ENCODE results near the gene RASIP1. TPM values are rescaled to one million over a fixed set of nuclear protein-coding genes. Genes with fewer than 3 reads are reported as not detected.

The RASIP1 gene
- total RNA-seq, 2 donors from 2014 or later: 0.19 to 0.66 TPM

DNA sequence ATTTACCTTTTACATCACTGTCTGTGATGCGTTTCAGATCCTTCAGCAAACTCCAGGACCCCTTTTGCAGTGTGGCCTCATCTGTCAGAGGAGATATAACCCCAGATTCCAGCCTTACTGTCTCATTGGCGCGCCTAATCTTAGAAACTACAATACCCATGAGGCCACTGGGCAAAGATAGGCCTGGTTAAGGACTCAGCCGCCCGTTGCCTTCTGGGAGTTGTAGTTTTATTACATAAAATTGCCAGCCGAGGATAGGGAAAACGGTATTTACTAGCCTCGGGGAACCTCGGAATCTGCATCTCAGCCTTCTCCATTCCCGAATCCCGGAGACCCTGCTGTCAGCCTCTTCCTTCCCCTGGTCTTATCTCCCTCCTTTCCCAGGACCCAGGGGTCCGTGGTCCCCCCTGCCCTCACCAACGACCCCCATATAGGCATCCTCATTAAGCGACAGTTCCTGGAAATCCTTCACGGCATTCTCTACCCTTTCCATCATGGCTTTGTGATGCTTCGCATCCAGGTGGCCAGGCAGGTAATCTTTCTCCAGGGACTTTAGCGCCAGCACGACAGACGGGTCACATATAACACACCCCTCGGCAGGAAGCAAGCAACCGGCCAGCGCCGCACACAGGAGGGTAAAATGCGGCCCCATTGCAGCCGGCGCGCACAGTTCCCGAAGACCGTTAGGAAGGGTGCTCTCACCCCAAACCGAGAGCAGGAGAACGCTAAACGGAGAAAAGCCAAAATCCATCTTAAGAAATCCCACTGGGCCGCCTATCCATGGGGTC is 5.0 kb upstream of the RASIP1 start:
- ATAC-seq: peak; percentile 65 to 80
- H3K36me3 Mint-ChIP-seq: no peaks in the 10 kb centered on the region
- H3K27ac Mint-ChIP-seq: no peak overlapping the region

DNA sequence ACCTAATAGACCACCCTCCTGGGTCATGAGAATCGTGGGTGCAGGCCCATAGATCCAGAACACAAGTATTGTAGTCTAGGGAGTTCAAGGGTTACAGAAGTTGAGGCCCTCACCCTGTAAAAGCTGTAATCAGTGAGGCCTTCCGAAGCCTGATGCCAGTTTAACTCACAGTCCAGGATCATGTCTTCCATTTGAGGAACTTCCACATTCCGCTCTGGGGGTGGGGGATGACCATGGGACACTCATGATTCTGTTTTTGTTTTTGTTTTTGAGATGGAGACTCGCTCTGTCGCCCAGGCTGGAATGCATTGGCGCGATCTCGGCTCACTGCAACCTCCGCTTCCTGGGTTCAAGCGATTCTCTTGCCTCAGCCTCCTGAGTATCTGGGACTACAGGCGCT is 1.7 kb upstream of the RASIP1 start:
- DNase-seq (ENCODE audit: low spot score in 2 of 2) (no peak), ATAC-seq (no peak)
- Mint-ChIP-seq H3K27ac (no peak overlapping the region), H3K9me3 (no peaks in the 10 kb centered on the region), H3K36me3 (no peaks in the 10 kb centered on the region)

More for the DNA sequence above, 5.0 kb upstream of the RASIP1 start:
- DNase-seq (ENCODE audit: low spot score in 2 of 2): peak in 1 of 2 donors; percentile 60
- H3K9me3 Mint-ChIP-seq: no peaks in the 10 kb centered on the region

GRCh38 chr19:48741129-48741999 is 954 bp upstream of the RASIP1 start:
- Mint-ChIP-seq H3K9me3 (no peaks in the 10 kb centered on the region), H3K27ac (no peak overlapping the region), H3K36me3 (no peaks in the 10 kb centered on the region)
- DNase-seq (ENCODE audit: low spot score in 2 of 2) (peak in 1 of 2 donors; percentile 53), ATAC-seq (no peak)

GRCh38 chr19:48739404-48740163 is 826 bp downstream of the RASIP1 start:
- Mint-ChIP-seq H3K9me3 (no peaks in the 10 kb centered on the region), H3K27ac (no peak overlapping the region), H3K36me3 (no peaks in the 10 kb centered on the region)
- DNase-seq (ENCODE audit: low spot score in 2 of 2): no peak
- no peak for ATAC-seq

DNA sequence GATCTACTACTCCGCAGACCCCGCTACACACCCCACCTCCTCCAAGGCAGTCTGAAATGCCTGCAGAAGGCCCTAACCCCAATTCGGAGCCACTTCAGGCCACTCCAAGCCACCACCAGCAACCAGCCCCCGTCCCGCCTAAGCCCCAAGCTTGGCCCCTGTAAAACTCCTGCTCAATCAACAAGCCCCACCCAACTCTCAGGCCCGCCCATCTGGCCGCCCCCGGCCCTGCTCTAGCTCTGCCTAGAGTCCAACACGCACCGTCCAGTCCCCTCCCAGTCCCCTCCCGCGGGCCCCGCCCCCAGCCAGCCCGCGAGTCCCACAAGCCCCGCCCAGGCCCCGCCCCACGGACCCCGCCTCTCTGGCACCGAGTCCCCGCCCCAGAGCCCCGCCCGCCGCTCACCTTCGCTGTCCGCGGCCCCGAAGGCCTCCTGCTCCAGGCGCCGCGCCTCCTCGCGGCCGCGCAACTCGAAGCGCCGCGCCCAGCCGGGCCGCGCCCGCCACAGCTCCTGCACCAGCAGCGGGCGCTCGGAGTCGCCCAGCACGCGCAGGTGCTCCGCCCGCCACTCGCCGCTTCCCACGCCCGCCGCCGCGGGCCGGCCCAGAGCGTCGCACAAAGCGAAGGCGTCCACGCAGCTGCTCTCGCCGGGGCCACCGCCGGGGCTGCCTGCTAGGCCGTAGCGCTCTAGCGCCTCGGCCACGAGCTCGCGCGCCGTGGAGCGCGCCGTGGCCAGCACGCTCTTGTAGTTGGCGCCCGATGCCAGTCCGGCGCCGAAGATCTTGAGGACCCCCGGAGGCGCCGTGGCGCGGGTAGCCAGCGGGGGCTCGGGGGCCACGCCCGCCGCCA is 1.6 kb downstream of the RASIP1 start:
- Mint-ChIP-seq H3K9me3 (no peaks in the 10 kb centered on the region), H3K36me3 (no peaks in the 10 kb centered on the region)

DNA sequence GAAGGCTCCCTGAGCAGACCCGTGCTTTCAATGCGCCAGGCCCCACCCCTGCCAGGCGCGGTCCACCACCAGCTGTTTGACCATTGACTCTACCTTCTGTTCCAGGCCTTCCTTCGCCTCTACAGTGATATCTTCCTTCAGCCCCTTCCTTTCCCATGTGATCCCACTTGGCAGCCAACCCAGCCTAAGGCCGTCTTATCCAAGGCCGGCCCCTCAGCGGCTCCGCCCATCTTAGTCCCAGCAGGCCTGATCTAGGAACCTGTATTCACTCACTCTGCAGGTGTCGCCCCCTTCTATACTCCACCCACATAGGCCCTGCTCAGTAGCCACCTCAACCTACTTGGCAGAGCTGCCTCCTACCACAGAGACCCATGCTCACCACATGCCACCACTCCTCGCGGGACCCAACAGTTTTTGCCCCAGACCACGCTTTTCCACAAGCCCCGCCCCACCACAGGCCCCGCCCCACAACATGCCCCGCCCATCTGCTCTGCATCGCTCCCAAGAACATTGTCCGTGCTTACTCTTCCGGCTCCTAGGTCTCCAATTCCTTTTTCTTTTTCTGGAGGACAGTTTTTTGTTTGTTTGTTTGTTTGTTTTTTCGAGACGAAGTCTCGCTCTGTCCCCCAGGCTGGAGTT is 2.9 kb downstream of the RASIP1 start:
- Mint-ChIP-seq H3K9me3 (no peaks in the 10 kb centered on the region), H3K36me3 (no peaks in the 10 kb centered on the region), H3K27ac (no peak overlapping the region)
- ATAC-seq: no peak
- DNase-seq (ENCODE audit: low spot score in 2 of 2): no peak

More for the DNA sequence above, 1.6 kb downstream of the RASIP1 start:
- ATAC-seq (peak; percentile 92 to 95), DNase-seq (ENCODE audit: low spot score in 2 of 2) (peak; percentile 86 to 94)
- peak overlapping the region in 1 of 2 donors; percentile 83 for H3K27ac Mint-ChIP-seq

- no peak for DNase-seq (ENCODE audit: low spot score in 2 of 2)
- no peak for ATAC-seq
- Mint-ChIP-seq H3K9me3 (no peaks in the 10 kb centered on the region), H3K27ac (no peak overlapping the region), H3K36me3 (no peaks in the 10 kb centered on the region)
Observed at GRCh38 chr19:48735031-48735615, 5.3 kb downstream of the RASIP1 start.

GRCh38 chr19:48734625-48735024 is 5.8 kb downstream of the RASIP1 start:
- no peak for DNase-seq (ENCODE audit: low spot score in 2 of 2)

GRCh38 chr19:48731452-48731851 is 9.0 kb downstream of the RASIP1 start:
- Mint-ChIP-seq H3K9me3 (peaks cover 3 to 7% of the 10 kb centered on the region in 2 donors), H3K36me3 (peaks cover 6 to 9% of the 10 kb centered on the region in 2 donors), H3K27ac (no peak overlapping the region)
- DNase-seq (ENCODE audit: low spot score in 2 of 2) (no peak), ATAC-seq (no peak)

More at GRCh38 chr19:48734625-48735024, 5.8 kb downstream of the RASIP1 start:
- ATAC-seq: no peak
- Mint-ChIP-seq H3K27ac (no peak overlapping the region), H3K36me3 (no peaks in the 10 kb centered on the region), H3K9me3 (no peaks in the 10 kb centered on the region)

GRCh38 chr19:48728911-48729664 is 11.3 kb downstream of the RASIP1 start:
- Mint-ChIP-seq H3K27ac (no peak overlapping the region), H3K9me3 (peaks cover 16 to 18% of the 10 kb centered on the region in 2 donors), H3K36me3 (peaks cover 19 to 26% of the 10 kb centered on the region in 2 donors)
- DNase-seq (ENCODE audit: low spot score in 2 of 2) (no peak), ATAC-seq (no peak)

DNA sequence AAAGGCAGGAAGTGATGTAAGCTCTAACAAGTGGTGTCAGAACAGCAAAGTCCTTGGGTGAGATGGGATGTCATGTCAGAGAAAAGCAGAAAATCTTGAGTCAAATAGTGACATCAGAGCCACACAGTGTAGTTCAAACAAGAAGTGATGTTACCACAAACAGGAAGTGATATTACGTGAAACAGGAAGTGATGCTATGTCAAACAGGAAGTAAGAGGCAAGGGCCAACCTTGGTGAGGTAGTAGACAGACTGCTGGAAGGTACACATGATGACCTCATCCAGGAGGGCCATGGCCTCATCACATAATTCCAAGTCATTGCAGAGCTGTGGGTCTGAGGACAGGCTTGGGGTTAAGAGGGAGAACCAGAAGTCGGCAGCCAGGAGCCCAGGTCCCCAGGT is 13.9 kb downstream of the RASIP1 start:
- H3K9me3 Mint-ChIP-seq: peaks cover 16 to 18% of the 10 kb centered on the region in 2 donors
- peaks cover 19 to 26% of the 10 kb centered on the region in 2 donors for H3K36me3 Mint-ChIP-seq
- no peak for DNase-seq (ENCODE audit: low spot score in 2 of 2)
- peak in 1 of 2 donors; percentile 57 for ATAC-seq
- H3K27ac Mint-ChIP-seq: peak overlapping the region; percentile 5 to 36

- H3K27ac Mint-ChIP-seq: peak overlapping the region; percentile 81 to 85
- peaks cover 16 to 18% of the 10 kb centered on the region in 2 donors for H3K9me3 Mint-ChIP-seq
- ATAC-seq: peak in 1 of 2 donors; percentile 46
- no peak for DNase-seq (ENCODE audit: low spot score in 2 of 2)
- H3K36me3 Mint-ChIP-seq: peaks cover 19 to 26% of the 10 kb centered on the region in 2 donors
Observed at GRCh38 chr19:48724796-48725753, 15.3 kb downstream of the RASIP1 start.

DNA sequence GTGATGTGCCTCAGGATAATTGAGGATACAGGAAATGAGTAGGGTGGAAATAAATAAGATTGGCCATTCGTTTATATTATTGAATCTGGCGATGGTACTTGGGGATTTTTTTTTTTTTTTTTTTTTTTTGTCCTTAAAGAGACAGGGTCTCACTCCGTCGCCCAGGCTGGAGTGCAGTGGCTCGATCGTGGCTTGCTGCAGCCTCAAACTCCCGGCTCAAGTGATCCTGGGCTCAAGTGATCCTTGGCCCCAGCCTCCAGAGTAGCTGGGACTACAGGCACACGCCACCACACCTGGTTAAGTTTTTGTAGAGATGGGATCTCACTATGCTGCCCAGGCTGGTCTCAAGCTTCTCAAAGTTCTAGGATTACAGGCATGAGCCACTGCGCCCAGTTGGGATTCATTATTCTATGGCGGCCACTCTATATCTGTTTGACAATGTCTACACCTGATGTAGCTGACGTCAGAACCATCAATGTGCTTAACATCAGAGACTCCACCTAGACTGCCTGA is 18.2 kb downstream of the RASIP1 start:
- no peak overlapping the region for H3K27ac Mint-ChIP-seq
- no peak for DNase-seq (ENCODE audit: low spot score in 2 of 2)

More for the DNA sequence above, 18.2 kb downstream of the RASIP1 start:
- ATAC-seq: no peak
- peaks cover 16 to 18% of the 10 kb centered on the region in 2 donors for H3K9me3 Mint-ChIP-seq
- peaks cover 19 to 25% of the 10 kb centered on the region in 2 donors for H3K36me3 Mint-ChIP-seq

Data from activated naive CD4-positive, alpha-beta T cell treated with anti-CD3 and anti-CD28 coated beads, Interleukin-2, amount 50 U/mL, for 72 hours (primary cell).